NCI-H2081 (cell line): ENCODE results near the gene CFAP46.
"Not testable (repeated sequence)": the region's sequence is repeated elsewhere in the genome, so short reads cannot be mapped to it uniquely, and the experiment has no call there.

Experiments
- DNase-seq, 2 experiments: peaks; one replicate each; lab custom pipeline; 2025; lab: John Stamatoyannopoulos, UW

Gene CFAP46

DNA sequence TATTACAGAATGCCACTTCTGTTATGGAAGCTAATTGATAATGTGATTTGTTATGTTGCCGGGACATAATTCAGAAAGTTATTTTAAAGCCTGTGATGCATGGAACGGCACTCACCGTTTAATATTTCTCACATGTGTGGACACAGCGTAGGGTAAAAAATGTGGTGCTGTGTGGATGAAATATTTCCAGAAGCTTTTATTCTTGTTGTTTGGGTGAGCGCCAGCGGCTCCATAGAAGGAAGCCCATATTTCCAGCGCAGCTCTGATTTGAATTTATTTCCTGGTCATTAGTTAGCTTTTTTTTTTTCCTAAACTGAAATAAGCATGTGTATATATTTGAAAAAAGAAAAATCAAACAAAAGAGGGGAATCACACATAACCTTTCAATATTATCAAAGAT, 136.3 kb downstream of the CFAP46 start:
- DNase-seq, result no peak

DNA sequence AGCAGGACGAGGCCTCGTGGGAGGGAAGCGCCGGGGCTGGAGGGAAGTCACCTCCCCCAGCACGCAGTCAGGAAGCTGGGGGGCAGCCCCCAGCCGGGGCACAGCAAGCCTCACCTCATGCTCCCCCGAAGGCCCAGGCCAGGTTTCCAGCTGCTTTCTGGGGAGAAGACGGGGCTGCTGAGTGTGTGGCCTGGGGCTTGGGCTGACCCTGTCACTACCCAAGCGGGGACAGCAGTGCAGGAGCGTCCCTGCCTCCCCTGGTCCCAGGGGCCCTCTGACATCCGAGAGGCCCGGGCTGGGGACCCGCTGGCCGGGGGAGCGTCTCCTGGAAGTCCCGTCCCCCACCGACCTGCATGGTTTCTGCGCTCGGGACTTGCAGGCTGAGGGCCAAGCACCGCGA, 136.8 kb downstream of the CFAP46 start:
- no peak for DNase-seq

DNA sequence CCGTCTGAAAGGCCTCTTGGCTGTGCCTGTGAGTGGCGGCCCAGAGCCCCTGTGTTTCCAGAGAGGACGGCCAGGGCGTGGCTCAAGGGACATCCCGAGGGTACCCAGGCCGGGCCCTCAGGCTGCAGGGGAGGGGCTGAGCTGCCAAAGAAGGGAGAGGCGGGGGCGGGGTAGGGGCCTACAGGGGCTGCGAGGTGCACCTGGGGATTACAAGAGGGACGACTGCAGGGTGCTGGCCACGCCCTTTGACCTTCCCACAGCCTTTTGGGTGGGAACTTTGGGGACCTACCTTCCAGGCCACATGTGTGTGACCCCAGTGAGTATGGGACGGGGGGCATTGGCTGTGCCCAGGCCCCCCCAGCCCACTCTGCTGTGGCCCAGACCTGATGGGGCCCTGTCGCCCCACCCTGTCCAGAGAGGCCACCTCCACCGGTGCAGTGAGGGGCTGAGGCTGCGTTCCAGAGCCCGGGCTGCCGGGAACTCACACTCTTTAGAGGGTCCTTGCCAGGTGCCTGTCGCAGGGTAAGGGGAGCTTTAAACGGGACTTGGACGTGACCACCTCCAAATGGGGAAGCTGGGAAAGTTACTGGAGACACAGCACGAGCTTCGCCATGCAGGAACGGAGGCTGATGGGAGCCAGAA, 137.5 kb downstream of the CFAP46 start:
- DNase-seq, result no peak

GRCh38 chr10:132804287-132804686, 138.1 kb downstream of the CFAP46 start:
- no peak for DNase-seq

DNA sequence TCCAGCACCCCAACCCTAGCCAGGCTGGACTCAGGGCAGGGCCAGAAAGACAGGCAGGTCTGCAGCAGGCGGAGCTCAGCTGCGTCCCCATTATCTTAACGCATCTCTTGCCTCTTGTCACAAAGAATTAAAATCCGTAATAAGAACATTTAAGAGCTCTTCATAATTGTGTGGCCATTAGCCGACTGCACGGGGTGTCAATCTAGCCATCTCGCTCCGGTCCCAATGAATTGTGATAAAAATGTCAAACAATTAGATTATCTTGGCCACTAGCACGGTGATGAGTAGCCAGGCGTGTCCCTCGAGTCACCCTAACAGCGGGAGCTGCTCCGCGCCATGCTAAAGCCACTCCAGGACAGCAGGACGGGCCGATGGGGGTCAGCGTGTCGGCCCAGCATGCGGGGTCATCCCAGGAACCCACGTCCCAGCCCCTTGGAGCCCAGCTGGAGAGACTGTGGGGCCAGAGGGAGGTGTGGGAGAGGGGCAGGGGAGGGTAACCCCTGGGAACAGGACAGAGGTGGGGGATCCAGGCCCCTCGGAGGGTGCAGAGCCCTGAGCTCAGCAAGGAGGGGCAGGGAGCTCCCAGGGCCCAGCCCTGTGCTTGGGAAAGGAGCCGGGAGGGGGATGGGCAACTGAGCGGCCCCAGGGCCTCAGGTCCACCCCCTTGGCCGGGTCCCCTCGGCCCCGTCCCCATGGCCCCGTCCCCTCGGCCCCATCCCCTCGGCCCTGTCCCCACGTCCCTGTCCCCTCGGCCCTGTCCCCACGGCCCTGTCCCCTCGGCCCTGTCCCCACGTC, 138.8 kb downstream of the CFAP46 start:
- DNase-seq, result no peak

- no peak for DNase-seq
Observed at GRCh38 chr10:132802694-132803320, 139.6 kb downstream of the CFAP46 start.

- DNase-seq, result no peak
Observed at GRCh38 chr10:132802048-132802447, 140.3 kb downstream of the CFAP46 start.

DNA sequence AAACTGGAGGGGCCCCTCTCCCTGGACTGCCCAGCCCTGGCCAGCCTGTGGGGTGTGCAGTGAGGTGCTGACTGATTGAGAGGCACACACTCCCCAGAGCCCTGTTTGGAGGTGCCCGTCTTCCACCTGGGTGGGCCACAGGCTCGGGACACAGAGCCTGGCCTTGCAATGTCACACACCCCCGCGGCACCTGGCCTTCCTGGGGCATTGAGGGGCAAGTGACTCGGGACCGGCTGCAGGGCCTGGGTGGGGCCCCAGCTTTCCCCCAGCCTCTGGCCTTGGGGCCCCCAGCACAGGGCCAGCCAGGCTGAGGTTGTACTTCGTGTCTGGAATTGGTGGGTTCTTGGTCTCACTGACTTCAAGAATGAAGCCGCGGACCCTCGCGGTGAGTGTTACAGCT, 142.5 kb downstream of the CFAP46 start:
- DNase-seq, result no peak

- DNase-seq, result no peak
Observed at GRCh38 chr10:132798876-132799275, 143.5 kb downstream of the CFAP46 start.

GRCh38 chr10:132798403-132798802, 144.0 kb downstream of the CFAP46 start:
- no peak for DNase-seq

DNA sequence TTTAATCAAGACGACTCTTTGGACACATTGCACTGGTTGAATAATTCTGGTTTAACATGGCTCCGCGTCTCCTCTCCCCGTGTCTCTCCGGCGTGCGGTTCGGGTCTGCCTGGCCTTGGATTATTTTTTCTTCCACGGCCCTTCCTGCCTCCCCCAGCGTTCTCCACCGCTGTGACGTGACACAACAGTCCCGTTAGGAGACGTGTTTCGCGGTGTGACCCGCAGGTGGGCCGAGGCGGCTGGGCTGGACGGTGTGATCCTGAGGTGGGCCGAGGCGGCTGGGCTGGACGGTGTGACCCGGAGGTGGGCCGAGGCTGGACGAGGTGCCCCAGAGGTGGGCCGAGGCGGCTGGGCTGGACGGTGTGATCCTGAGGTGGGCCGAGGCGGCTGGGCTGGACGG, 144.4 kb downstream of the CFAP46 start:
- DNase-seq, result not testable (repeated sequence)

DNA sequence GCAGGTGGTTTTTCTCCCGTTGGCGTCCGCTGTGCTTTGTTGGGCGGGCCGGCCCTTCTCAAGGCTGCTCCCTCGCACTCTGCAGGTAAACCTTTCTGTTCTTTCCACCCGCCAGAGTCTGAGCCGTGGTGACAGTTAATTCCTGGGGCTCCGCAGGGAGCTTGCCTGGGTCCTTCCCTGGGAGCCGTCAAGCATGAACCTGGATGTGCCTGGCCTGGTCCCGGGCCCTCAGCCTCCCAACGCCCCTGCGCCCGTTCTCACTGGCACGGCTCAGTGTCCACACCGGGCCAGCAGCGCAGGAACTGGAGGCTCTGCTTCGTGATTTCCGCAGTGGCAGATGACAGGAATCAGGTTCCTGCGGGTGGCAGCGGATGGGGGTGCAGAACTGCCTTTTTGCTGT, 145.5 kb downstream of the CFAP46 start:
- no peak for DNase-seq

GRCh38 chr10:132793871-132794849, 148.2 kb downstream of the CFAP46 start:
- DNase-seq, result no peak

DNA sequence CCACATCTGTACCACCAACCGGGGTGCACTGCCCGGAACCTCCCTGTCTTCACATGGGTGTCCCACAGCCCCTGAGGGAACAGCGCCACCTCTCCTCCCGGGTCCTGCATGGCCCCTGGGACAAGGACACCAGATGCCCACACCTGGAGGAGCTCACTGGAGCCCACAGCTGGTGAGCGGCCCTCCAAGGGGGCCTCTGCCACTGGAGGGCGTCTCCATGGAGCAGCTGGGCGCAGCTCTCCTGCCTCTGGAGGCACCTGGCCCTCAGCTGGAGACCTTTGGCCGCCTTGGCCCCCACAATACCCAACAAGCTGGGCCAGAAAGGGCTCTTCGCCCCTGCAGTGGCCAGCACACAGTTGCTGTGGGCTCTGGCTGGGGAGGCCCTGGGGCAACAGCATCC, 149.2 kb downstream of the CFAP46 start:
- DNase-seq, result no peak

DNA sequence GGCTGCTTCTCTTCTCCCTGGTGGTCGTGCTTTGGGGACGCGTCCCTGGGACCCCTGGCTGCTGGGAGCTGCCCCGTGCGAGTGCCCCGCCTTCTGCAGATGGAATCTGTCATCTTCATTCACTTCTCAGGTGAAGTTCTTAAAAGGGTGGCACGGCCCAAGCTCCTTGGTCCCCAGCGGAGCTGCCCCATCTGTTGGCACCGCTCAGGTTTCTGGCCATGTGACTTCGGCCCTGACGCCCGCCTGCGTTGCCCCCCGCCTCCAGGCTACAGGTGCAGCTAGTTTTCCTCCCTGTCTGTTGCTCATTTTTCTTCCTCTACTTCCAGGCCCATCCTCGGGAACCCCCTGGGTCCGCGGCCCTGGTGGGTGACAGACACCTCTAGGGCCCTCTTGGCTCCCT, 149.6 kb downstream of the CFAP46 start:
- DNase-seq, result no peak

GRCh38 chr10:132792099-132792498, 150.3 kb downstream of the CFAP46 start:
- DNase-seq, result not testable (repeated sequence)

DNA sequence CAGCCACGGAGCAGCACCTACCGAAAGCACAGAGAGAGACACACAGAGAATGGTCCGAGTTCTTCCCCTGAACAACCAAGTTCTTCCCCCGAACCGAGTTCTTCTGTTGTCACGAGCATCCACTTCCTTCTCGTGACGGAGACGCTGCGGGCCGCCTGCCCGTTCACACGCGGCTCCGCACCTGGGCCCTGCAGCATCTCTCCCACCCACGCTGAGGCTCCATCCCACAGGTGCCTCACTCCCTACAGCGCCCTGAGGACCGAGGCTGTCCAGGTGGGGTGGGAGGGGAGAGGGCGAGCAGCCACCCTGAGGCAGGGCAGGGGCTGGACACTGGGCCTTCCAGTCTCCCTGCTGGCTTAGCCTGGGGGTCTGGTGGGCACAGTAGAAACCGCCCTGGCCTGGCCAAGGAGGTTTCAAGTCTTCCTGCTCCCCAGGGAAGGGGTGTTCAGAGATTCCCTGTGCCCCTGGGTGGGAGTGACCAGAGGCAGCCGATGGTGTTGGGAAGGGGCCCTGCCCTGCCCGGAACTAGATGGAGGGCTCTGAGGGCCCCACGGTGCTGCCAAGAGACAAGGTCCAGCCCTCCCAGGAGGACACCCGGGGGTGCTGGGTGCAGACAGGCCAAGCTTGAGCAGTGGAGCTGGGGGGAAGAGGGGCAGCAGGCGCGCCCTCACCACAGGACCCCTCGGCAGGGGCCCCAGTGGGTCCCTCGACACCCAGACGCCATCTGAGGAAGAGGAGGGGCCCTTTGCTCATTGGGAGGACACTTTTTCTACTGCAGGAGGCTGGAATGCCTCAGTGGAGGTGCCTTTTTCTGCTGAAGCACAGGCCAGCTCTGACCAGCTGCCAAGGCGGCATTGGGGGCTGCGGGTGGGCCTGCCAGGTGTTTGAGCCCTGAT, 151.2 kb downstream of the CFAP46 start:
- DNase-seq, result no peak

DNA sequence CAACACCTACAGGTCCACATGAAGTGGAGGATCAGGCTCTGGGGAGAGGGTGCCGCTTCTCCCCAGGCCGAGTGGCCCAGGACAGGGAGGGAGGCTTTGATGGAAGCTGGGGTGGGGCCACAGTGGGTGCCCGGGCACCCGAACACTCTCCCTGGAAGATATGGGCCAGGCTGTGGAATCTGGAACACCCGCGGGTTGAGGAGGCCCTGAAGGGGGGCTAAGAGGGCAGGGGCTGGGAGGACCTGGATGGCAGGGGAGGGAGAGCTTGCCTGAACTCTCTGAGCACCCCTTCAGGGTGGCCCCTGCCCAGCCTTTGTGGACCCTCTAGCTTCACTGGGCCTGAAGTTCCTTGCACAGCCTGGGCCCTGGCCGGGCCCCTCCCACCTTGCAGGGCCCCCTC, 151.9 kb downstream of the CFAP46 start:
- no peak for DNase-seq

DNA sequence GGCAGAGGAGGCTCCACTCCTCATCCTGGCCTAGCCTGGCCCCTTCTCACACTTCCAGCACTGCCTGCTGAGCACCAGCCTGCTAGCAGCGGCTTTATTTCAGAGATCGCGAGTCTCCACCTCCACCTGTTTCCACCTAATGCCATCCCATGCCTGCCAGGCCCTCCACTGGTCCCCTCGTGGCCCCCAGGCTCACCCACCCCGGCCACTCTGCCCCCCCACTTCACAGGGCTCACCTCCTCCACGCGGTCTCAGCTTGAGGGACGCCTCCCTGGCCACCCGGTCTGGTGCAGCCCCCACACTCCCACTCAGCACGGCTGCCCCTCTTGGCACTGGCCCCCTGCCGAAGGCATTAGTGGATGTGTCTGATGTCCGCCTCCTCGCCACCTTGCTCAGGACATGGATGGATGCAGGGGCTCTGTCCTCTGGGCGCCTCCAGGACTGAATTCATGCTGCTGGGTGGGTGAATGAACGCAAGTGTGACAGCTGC, 152.7 kb downstream of the CFAP46 start:
- DNase-seq, result no peak

- DNase-seq, result no peak
Observed at GRCh38 chr10:132788831-132789219, 153.5 kb downstream of the CFAP46 start.
